ENCODE results near the gene C7.

- TF ChIP-seq, protein P1, sequence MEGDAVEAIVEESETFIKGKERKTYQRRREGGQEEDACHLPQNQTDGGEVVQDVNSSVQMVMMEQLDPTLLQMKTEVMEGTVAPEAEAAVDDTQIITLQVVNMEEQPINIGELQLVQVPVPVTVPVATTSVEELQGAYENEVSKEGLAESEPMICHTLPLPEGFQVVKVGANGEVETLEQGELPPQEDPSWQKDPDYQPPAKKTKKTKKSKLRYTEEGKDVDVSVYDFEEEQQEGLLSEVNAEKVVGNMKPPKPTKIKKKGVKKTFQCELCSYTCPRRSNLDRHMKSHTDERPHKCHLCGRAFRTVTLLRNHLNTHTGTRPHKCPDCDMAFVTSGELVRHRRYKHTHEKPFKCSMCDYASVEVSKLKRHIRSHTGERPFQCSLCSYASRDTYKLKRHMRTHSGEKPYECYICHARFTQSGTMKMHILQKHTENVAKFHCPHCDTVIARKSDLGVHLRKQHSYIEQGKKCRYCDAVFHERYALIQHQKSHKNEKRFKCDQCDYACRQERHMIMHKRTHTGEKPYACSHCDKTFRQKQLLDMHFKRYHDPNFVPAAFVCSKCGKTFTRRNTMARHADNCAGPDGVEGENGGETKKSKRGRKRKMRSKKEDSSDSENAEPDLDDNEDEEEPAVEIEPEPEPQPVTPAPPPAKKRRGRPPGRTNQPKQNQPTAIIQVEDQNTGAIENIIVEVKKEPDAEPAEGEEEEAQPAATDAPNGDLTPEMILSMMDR (IDR thresholded peaks at IDR 0.05): no peak
- TF ChIP-seq POLR2A (IDR thresholded peaks at IDR 0.05): no peak
- TF ChIP-seq EP300 (IDR thresholded peaks at IDR 0.05): no peak
Observed at GRCh38 chr5:40973364-40974004, 64.2 kb downstream of the C7 start.

Data from tibial nerve (tissue), 4 donors.